ENCODE results near the gene RGL1.

The RGL1 gene

DNA sequence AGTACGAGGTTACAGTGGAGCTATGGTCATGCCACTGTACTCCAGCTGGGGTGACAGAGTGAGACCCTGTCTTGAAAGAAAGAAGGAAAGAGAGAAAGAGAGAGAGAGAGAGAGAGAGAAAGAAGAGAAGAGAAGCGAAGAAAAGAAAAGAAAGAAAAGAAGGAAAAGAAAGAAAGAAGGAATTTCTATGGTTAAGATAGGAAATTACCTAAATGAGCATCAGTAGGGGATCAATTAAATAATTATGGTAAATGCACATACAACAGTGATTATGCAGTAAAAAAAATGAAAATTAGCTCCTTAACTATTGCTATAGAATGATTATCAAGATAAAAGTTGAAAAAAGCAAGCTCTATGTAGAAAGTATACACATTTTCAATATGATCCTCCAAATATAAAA lies 172.8 kb downstream of the RGL1 start:
- Histone ChIP-seq H3K9ac (ENCODE audit: low read length) (no peak overlapping the region), H3K27me3 (ENCODE audit: control insufficient read depth, insufficient read depth, low read length) (no peaks in the 10 kb centered on the region), H3K4me3 (ENCODE audit: low read depth, low read length) (no peak overlapping the region), H3K27ac (ENCODE audit: low read depth, low read length) (no peak overlapping the region), H3K4me1 (ENCODE audit: control insufficient read depth, insufficient read depth, low read length) (peaks cover 4% of the 10 kb centered on the region; the same call in 1 of the 2 replicates), H3K36me3 (ENCODE audit: control insufficient read depth, insufficient read depth, low read length) (no peaks in the 10 kb centered on the region), H3K9me3 (ENCODE audit: control insufficient read depth, insufficient read depth, low read depth, low read length) (no peaks in the 10 kb centered on the region)

Measured in HUES6 (cell line).